Measurements from ENCODE around the gene SIK2. TPM values are rescaled to one million over a fixed set of nuclear protein-coding genes. Genes with fewer than 3 reads are reported as not detected.

The SIK2 gene
- total and polyA plus RNA-seq, 4 donors: 18.1 to 26.6 (median 19.7) TPM

DNA sequence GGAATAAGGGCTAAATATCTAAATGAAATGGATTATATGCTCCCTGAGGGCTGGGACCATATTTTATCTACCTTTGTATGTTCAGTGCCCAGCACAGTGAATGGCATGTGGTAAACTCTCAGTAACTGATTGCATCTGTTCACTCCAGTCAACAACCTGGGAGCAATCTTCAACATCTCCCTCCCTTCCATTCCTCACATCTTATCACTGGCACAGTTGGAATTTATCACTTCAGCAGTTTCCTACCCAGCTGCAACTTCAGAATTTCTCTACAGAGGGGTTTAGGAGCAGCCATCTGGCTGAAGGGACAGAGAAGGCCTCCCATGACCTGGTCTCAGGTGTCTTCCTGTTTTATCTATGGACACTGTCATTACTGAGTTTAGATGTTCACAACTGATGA, 9.8 kb upstream of the SIK2 start:
- Histone ChIP-seq H3K36me3 (ENCODE audit: control insufficient read depth, insufficient read depth, low read length) (no peaks in the 10 kb centered on the region), H3K27me3 (ENCODE audit: control insufficient read depth, insufficient read depth, low read length) (no peaks in the 10 kb centered on the region), H3K9me3 (ENCODE audit: control insufficient read depth, insufficient read depth, low read length) (no peaks in the 10 kb centered on the region), H3K4me1 (ENCODE audit: control insufficient read depth, insufficient read depth, low read length) (no peaks in the 10 kb centered on the region), H3K4me3 (ENCODE audit: low read depth, low read length) (no peak overlapping the region), H3K27ac (ENCODE audit: low read depth, low read length) (no peak overlapping the region)
- DNase-seq (ENCODE audit: low read depth in 4 of 6, low spot score in 6 of 6): no peak

- Histone ChIP-seq H3K36me3 (ENCODE audit: control insufficient read depth, insufficient read depth, low read length) (no peaks in the 10 kb centered on the region), H3K27ac (ENCODE audit: low read depth, low read length) (no peak overlapping the region), H3K4me1 (ENCODE audit: control insufficient read depth, insufficient read depth, low read length) (peaks cover under 1% of the 10 kb centered on the region), H3K4me3 (ENCODE audit: low read depth, low read length) (no peak overlapping the region), H3K9me3 (ENCODE audit: control insufficient read depth, insufficient read depth, low read length) (no peaks in the 10 kb centered on the region), H3K27me3 (ENCODE audit: control insufficient read depth, insufficient read depth, low read length) (no peaks in the 10 kb centered on the region)
- DNase-seq (ENCODE audit: low read depth in 4 of 6, low spot score in 6 of 6): no peak
- WGBS (ENCODE audit: insufficient coverage): no CpG with 5 or more reads among the region's 1 CpG
Measured at GRCh38 chr11:111596319-111596718, 5.9 kb upstream of the SIK2 start.

- Histone ChIP-seq H3K27ac (ENCODE audit: low read depth, low read length) (peak overlapping the region; percentile 16), H3K27me3 (ENCODE audit: control insufficient read depth, insufficient read depth, low read length) (no peaks in the 10 kb centered on the region), H3K36me3 (ENCODE audit: control insufficient read depth, insufficient read depth, low read length) (no peaks in the 10 kb centered on the region), H3K4me3 (ENCODE audit: low read depth, low read length) (no peak overlapping the region), H3K9me3 (ENCODE audit: control insufficient read depth, insufficient read depth, low read length) (no peaks in the 10 kb centered on the region), H3K4me1 (ENCODE audit: control insufficient read depth, insufficient read depth, low read length) (peaks cover 7% of the 10 kb centered on the region)
- DNase-seq (ENCODE audit: low read depth in 4 of 6, low spot score in 6 of 6): no peak
- WGBS (ENCODE audit: insufficient coverage): no CpG with 5 or more reads among the region's 1 CpG
Measured at GRCh38 chr11:111598148-111598547, 4.1 kb upstream of the SIK2 start.

DNA sequence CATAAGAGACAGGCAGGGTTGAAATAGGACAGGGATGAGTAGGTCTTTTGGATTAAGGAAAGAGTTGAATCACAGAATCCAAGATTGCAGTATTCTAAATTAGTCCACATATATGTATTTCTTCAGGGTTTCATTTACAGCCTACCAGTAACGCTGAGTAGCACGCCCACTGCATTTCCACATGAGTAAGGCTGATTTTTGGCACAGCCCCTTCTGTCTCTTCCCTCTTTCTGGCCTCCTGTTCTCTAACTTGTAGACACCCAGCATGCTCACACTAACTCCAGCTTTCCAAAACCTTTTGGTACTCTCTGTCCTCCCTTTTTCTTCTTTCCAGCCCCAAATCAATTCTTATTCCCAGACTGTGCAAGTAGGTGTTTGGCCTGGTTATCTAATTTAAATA, 3.7 kb upstream of the SIK2 start:
- Histone ChIP-seq H3K36me3 (ENCODE audit: control insufficient read depth, insufficient read depth, low read length) (no peaks in the 10 kb centered on the region), H3K27ac (ENCODE audit: low read depth, low read length) (peak overlapping the region; percentile 16), H3K4me1 (ENCODE audit: control insufficient read depth, insufficient read depth, low read length) (peaks cover 7% of the 10 kb centered on the region), H3K27me3 (ENCODE audit: control insufficient read depth, insufficient read depth, low read length) (no peaks in the 10 kb centered on the region), H3K9me3 (ENCODE audit: control insufficient read depth, insufficient read depth, low read length) (no peaks in the 10 kb centered on the region), H3K4me3 (ENCODE audit: low read depth, low read length) (no peak overlapping the region)
- 56% methylated on average over 2 of the region's 2 CpGs for whole genome bisulfite sequencing (ENCODE audit: insufficient coverage)
- peak in 1 of 6 donors; percentile 43 for DNase-seq (ENCODE audit: low read depth in 4 of 6, low spot score in 6 of 6)

DNA sequence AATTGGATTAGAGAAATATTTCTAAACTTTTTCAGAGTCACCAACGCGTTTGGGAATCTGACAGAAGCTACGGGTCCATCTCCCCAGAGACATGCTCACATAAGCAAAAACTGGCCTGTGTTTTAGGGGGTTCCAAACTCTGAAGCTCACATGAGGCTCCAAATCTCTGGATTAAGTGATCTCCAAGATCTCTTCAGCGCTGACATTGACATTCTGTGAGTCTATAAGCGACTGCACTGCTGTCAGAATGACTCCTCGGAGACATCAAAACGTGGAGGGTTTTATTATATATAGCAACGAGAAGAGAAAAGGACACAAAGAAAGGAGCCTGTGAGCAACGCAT, 642 bp upstream of the SIK2 start:
- peak overlapping the region; percentile 83 for H3K27ac ChIP-seq (ENCODE audit: low read depth, low read length)
- 18% methylated on average over 8 of the region's 9 CpGs for WGBS (ENCODE audit: insufficient coverage)

GRCh38 chr11:111602865-111603610, 789 bp downstream of the SIK2 start:
- Histone ChIP-seq H3K4me3 (ENCODE audit: low read depth, low read length) (peak overlapping the region; percentile 95), H3K36me3 (ENCODE audit: control insufficient read depth, insufficient read depth, low read length) (no peaks in the 10 kb centered on the region), H3K4me1 (ENCODE audit: control insufficient read depth, insufficient read depth, low read length) (peaks cover 11% of the 10 kb centered on the region), H3K27me3 (ENCODE audit: control insufficient read depth, insufficient read depth, low read length) (no peaks in the 10 kb centered on the region), H3K27ac (ENCODE audit: low read depth, low read length) (peak overlapping the region; percentile 98), H3K9me3 (ENCODE audit: control insufficient read depth, insufficient read depth, low read length) (no peaks in the 10 kb centered on the region)
- WGBS (ENCODE audit: insufficient coverage): 0% methylated on average over 36 of the region's 44 CpGs
- DNase-seq (ENCODE audit: low read depth in 4 of 6, low spot score in 6 of 6): peak in 4 of 6 donors; percentile 19 to 74 (median 53)

More for the DNA sequence above, 642 bp upstream of the SIK2 start:
- no peak for DNase-seq (ENCODE audit: low read depth in 4 of 6, low spot score in 6 of 6)
- Histone ChIP-seq H3K27me3 (ENCODE audit: control insufficient read depth, insufficient read depth, low read length) (no peaks in the 10 kb centered on the region), H3K4me1 (ENCODE audit: control insufficient read depth, insufficient read depth, low read length) (peaks cover 11% of the 10 kb centered on the region), H3K36me3 (ENCODE audit: control insufficient read depth, insufficient read depth, low read length) (no peaks in the 10 kb centered on the region), H3K4me3 (ENCODE audit: low read depth, low read length) (peak overlapping the region; percentile 63), H3K9me3 (ENCODE audit: control insufficient read depth, insufficient read depth, low read length) (no peaks in the 10 kb centered on the region)

DNA sequence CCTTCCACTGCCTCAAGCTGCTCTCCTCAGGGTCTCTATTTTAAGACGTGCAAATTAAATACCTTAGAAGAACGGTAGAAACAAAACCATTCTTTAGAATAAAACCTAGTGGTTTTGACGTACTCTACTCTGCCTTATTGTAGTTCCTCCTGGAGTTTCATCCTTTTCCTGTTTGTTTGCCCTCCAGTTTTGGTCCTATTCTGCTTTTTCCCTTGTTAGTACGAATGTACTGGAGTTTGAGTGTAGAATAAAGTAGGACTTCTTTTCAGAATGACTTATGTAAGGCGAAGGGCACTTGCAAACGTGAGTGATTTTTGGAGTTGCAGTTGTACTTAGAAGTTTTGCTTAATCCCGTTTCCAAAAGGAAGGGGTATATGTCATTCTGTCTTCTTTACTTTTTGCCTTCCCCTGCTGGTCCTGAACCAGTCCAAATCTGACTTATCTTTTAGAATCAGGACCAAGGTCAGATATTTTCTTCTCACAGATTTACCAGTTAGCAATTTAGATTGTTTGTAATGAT, 1.4 kb downstream of the SIK2 start:
- Histone ChIP-seq H3K27me3 (ENCODE audit: control insufficient read depth, insufficient read depth, low read length) (no peaks in the 10 kb centered on the region), H3K4me3 (ENCODE audit: low read depth, low read length) (peak overlapping the region; percentile 95), H3K36me3 (ENCODE audit: control insufficient read depth, insufficient read depth, low read length) (no peaks in the 10 kb centered on the region), H3K27ac (ENCODE audit: low read depth, low read length) (peak overlapping the region; percentile 98), H3K4me1 (ENCODE audit: control insufficient read depth, insufficient read depth, low read length) (peaks cover 11% of the 10 kb centered on the region), H3K9me3 (ENCODE audit: control insufficient read depth, insufficient read depth, low read length) (no peaks in the 10 kb centered on the region)
- WGBS (ENCODE audit: insufficient coverage): 19% methylated on average over 5 of the region's 7 CpGs
- peak in 1 of 6 donors; percentile 35 for DNase-seq (ENCODE audit: low read depth in 4 of 6, low spot score in 6 of 6)

DNA sequence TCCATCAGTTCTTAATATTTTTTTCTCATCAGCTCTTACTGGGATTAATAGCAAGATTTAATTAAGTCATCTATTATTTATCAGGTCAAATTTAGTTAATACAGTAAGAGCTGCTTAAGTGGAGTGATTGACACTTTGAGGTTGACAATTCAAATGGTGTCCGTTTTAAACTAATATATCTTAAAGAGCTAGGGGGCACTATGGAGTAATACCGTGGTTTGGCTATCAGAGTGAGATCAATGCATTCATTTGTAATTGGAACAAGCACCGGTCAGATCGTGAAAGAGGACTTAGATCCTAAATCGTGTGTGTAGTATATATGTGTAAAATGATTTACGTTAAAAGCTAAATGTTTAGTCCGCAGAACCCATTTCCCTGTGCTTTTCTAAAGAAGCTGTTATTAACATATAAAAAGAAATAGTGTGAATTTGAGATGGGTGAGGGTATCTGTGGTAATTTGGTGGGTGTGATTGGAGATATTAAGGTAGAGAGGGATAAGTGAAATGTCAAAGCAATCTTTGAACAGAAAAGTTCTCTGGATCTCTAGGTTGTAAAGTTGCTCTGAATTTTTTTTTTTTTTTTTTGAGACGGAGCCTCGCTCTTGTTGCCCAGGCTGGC, 2.3 kb downstream of the SIK2 start:
- peak in 4 of 6 donors; percentile 36 to 85 (median 57) for DNase-seq (ENCODE audit: low read depth in 4 of 6, low spot score in 6 of 6)
- Histone ChIP-seq H3K36me3 (ENCODE audit: control insufficient read depth, insufficient read depth, low read length) (no peaks in the 10 kb centered on the region), H3K4me3 (ENCODE audit: low read depth, low read length) (peak overlapping the region; percentile 95), H3K27ac (ENCODE audit: low read depth, low read length) (peak overlapping the region; percentile 98), H3K27me3 (ENCODE audit: control insufficient read depth, insufficient read depth, low read length) (no peaks in the 10 kb centered on the region), H3K4me1 (ENCODE audit: control insufficient read depth, insufficient read depth, low read length) (peaks cover 11% of the 10 kb centered on the region), H3K9me3 (ENCODE audit: control insufficient read depth, insufficient read depth, low read length) (no peaks in the 10 kb centered on the region)
- WGBS (ENCODE audit: insufficient coverage): 0% methylated on average over 3 of the region's 9 CpGs

- H3K27ac ChIP-seq (ENCODE audit: low read depth, low read length): no peak overlapping the region
Measured at GRCh38 chr11:111605681-111606080, 3.4 kb downstream of the SIK2 start.

GRCh38 chr11:111606986-111607385, 4.7 kb downstream of the SIK2 start:
- DNase-seq (ENCODE audit: low read depth in 4 of 6, low spot score in 6 of 6): no peak
- no peaks in the 10 kb centered on the region for H3K9me3 ChIP-seq (ENCODE audit: control insufficient read depth, insufficient read depth, low read length)
- no peak overlapping the region for H3K27ac ChIP-seq (ENCODE audit: low read depth, low read length)
- peaks cover 4% of the 10 kb centered on the region for H3K4me1 ChIP-seq (ENCODE audit: control insufficient read depth, insufficient read depth, low read length)
- H3K4me3 ChIP-seq (ENCODE audit: low read depth, low read length): no peak overlapping the region
- no peaks in the 10 kb centered on the region for H3K27me3 ChIP-seq (ENCODE audit: control insufficient read depth, insufficient read depth, low read length)
- H3K36me3 ChIP-seq (ENCODE audit: control insufficient read depth, insufficient read depth, low read length): no peaks in the 10 kb centered on the region

More at GRCh38 chr11:111605681-111606080, 3.4 kb downstream of the SIK2 start:
- DNase-seq (ENCODE audit: low read depth in 4 of 6, low spot score in 6 of 6): peak in 1 of 6 donors; percentile 16
- Histone ChIP-seq H3K36me3 (ENCODE audit: control insufficient read depth, insufficient read depth, low read length) (no peaks in the 10 kb centered on the region), H3K4me1 (ENCODE audit: control insufficient read depth, insufficient read depth, low read length) (peaks cover 11% of the 10 kb centered on the region), H3K27me3 (ENCODE audit: control insufficient read depth, insufficient read depth, low read length) (no peaks in the 10 kb centered on the region), H3K9me3 (ENCODE audit: control insufficient read depth, insufficient read depth, low read length) (no peaks in the 10 kb centered on the region), H3K4me3 (ENCODE audit: low read depth, low read length) (no peak overlapping the region)
- 30% methylated on average over 2 of the region's 4 CpGs for WGBS (ENCODE audit: insufficient coverage)

All from spinal cord (tissue), 10 donors.